GM19452 (cell line): ENCODE results near the gene RAET1G.
"Not testable (repeated sequence)": the region's sequence is repeated elsewhere in the genome, so short reads cannot be mapped to it uniquely, and the experiment has no call there.

Experiments
- ATAC-seq: cut with Tn5 transposase; IDR thresholded peaks from one replicate; pipeline ENCODE4 v1.9.1; 2021; ENCODE audit not compliant: unreplicated experiment

RAET1G gene

GRCh38 chr6:149954328-149954983 lies 31.5 kb upstream of the RAET1G start:
- ATAC-seq, result not testable (repeated sequence)

- ATAC-seq, result not testable (repeated sequence)
Observed at GRCh38 chr6:149953934-149954327, 31.0 kb upstream of the RAET1G start.

GRCh38 chr6:149953390-149953789 lies 30.5 kb upstream of the RAET1G start:
- not testable (repeated sequence) for ATAC-seq

- ATAC-seq, result no peak
Observed at GRCh38 chr6:149951626-149952025, 28.7 kb upstream of the RAET1G start.

- ATAC-seq, result no peak
Observed at GRCh38 chr6:149951096-149951495, 28.2 kb upstream of the RAET1G start.

- ATAC-seq, result no peak
Observed at GRCh38 chr6:149950423-149950822, 27.5 kb upstream of the RAET1G start.

GRCh38 chr6:149948616-149949015 lies 25.7 kb upstream of the RAET1G start:
- no peak for ATAC-seq

- ATAC-seq, result no peak
Observed at GRCh38 chr6:149948011-149948410, 25.1 kb upstream of the RAET1G start.

- not testable (repeated sequence) for ATAC-seq
Observed at GRCh38 chr6:149947533-149947932, 24.6 kb upstream of the RAET1G start.

GRCh38 chr6:149946631-149947030 lies 23.7 kb upstream of the RAET1G start:
- ATAC-seq, result not testable (repeated sequence)

- not testable (repeated sequence) for ATAC-seq
Observed at GRCh38 chr6:149945276-149945675, 22.4 kb upstream of the RAET1G start.

- not testable (repeated sequence) for ATAC-seq
Observed at GRCh38 chr6:149943321-149943720, 20.4 kb upstream of the RAET1G start.

- ATAC-seq, result no peak
Observed at GRCh38 chr6:149942461-149942829, 19.5 kb upstream of the RAET1G start.

GRCh38 chr6:149941583-149942460 lies 18.9 kb upstream of the RAET1G start, which contains the start of gene ULBP2:
ULBP2 (plus strand) TSS chr6:149942014; CDS start chr6:149942073, 59 bp downstream.
- ATAC-seq, result no peak

GRCh38 chr6:149940672-149940982 lies 17.7 kb upstream of the RAET1G start:
- ATAC-seq, result no peak

- ATAC-seq, result no peak
Observed at GRCh38 chr6:149939909-149940671, 17.2 kb upstream of the RAET1G start.

- no peak for ATAC-seq
Observed at GRCh38 chr6:149939356-149939648, 16.4 kb upstream of the RAET1G start.

GRCh38 chr6:149938571-149939355 lies 15.8 kb upstream of the RAET1G start:
- ATAC-seq, result peak; percentile 77

GRCh38 chr6:149938013-149938570 lies 15.2 kb upstream of the RAET1G start:
- not testable (repeated sequence) for ATAC-seq

GRCh38 chr6:149936743-149937142 lies 13.8 kb upstream of the RAET1G start:
- no peak for ATAC-seq

- ATAC-seq, result no peak
Observed at GRCh38 chr6:149935668-149936067, 12.7 kb upstream of the RAET1G start.
